GM12873 (cell line): Measurements from ENCODE around the gene TUBAL3.

Experiments used
- TF ChIP-seq, protein P1 (sequence below): IDR thresholded peaks from 2 replicates; pipeline ENCODE4 v1.5.1; 2012; ENCODE audit warnings: low read depth, mild to moderate bottlenecking, moderate library complexity, low read length, control low read depth; ENCODE audit not compliant: insufficient read depth; ENCODE audit errors: missing control alignments

TUBAL3 gene

DNA sequence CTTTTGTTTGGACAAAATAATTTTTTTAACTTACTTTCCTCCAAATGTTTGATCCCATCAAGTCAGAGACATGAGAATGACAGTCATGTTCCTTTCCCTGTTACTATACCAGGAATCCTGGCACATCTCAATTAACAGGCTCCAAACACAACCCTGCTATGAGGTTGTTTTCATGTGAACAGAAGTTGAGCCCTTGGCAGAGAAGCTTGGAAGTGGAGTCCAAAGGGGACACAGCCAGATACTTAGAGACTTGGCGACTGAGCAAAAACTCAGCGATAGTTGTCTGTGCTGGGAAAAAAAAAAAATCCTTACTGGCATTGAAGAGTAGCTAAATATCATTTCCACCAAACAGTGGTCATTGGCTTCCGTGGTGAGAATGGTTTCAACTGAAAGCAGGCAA is 12.8 kb downstream of the TUBAL3 start:
- TF ChIP-seq, protein P1, sequence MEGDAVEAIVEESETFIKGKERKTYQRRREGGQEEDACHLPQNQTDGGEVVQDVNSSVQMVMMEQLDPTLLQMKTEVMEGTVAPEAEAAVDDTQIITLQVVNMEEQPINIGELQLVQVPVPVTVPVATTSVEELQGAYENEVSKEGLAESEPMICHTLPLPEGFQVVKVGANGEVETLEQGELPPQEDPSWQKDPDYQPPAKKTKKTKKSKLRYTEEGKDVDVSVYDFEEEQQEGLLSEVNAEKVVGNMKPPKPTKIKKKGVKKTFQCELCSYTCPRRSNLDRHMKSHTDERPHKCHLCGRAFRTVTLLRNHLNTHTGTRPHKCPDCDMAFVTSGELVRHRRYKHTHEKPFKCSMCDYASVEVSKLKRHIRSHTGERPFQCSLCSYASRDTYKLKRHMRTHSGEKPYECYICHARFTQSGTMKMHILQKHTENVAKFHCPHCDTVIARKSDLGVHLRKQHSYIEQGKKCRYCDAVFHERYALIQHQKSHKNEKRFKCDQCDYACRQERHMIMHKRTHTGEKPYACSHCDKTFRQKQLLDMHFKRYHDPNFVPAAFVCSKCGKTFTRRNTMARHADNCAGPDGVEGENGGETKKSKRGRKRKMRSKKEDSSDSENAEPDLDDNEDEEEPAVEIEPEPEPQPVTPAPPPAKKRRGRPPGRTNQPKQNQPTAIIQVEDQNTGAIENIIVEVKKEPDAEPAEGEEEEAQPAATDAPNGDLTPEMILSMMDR = no peak

GRCh38 chr10:5390607-5391205 is 13.9 kb downstream of the TUBAL3 start:
- TF ChIP-seq, protein P1 = no peak

DNA sequence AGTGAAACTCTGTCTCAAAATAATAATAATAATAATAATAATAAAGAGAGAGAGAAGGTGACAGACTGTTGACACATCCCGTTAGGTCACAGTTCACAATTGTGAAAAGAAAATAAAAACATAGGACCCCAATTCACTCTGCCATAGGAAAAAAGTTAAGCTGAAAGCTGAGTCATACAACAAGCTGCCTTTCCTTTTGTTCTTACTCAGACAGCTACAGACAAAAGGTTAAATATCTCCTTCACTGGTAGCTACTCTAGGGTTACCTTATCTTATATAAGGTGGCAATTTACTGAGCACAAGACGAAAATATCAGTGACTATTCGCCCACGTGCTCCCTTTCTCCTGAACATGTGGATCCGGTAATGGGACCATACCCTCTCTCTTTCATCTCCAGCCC is 17.5 kb downstream of the TUBAL3 start:
- TF ChIP-seq, protein P1 = no peak

- TF ChIP-seq, protein P1 = no peak
These were observed 19.4 kb downstream of the TUBAL3 start for GRCh38 chr10:5385224-5385623.

DNA sequence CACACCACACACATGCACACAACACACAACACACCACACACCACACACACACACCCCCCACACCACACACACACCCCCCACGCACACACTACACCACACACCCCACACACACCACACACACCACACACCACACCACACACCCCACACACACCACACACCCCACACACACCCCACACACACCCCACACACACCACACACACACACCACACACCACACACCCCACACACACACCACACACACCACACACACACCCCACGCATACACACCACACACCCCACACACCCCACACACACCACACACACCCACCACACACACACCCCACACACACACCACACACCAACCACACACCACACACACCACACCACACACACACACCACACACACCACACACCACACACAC is 23.4 kb downstream of the TUBAL3 start:
- TF ChIP-seq, protein P1 = no peak

- TF ChIP-seq, protein P1 = no peak
These were observed 28.2 kb downstream of the TUBAL3 start for GRCh38 chr10:5376450-5376849.

GRCh38 chr10:5373891-5374611 is 30.6 kb downstream of the TUBAL3 start:
- TF ChIP-seq, protein P1 = no peak
